IPS-18c (cell line): ENCODE results near the gene SIGLEC12.
"Not testable (repeated sequence)": the region's sequence is repeated elsewhere in the genome, so short reads cannot be mapped to it uniquely, and the experiment has no call there.

Experiments used
- H3K4me3 ChIP-seq: 2 replicates; pipeline ENCODE4 v1.7.0; 2013; ENCODE audit warnings: low read depth, mild to moderate bottlenecking, low read length, moderate library complexity; ENCODE audit not compliant: insufficient read depth
- H3K9me3 ChIP-seq: one replicate; pipeline ENCODE4 v1.6.1; 2013; ENCODE audit warnings: mild to moderate bottlenecking, low read length, moderate library complexity; ENCODE audit not compliant: control insufficient read depth, insufficient read depth

SIGLEC12 gene

DNA sequence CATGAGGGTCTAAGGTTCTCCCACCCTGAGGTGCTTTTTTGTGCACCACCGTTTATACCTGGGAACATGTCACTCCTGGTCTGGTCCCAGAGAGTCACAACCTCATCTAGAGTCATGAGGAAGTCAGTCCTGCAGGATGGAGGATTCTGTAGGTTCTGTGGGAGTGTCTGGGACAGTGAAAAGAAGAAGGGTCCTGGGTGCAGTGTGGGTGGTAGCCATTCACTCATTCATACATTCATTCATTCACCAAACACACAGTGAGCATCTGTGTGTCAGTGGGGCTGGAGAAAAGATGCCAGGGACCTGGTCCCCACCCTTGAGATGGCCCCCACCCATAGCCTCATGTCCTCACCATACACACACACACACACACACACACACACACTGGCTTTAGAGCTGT is 32.0 kb downstream of the SIGLEC12 start:
- H3K9me3 ChIP-seq, result no peaks in the 10 kb centered on the region

DNA sequence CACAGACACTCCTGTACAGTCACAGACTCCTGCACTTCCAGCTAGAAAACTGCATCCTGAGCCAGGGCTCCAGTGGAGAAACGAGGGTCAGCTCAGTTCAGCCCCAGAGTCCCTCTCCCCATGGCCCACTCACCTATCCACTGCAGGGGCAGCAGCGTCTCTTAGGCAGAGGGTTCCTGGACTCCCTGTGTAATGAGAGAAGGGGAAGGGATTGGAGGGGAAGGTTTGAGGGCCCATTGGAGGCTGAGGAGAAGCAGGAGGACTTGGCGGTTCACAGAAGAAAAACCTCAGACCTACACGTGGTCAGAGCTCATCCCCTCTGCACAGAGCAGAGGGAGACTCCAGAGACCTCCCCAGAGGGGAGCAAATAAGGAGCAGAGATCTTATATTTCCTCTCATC is 32.4 kb downstream of the SIGLEC12 start:
- no peak overlapping the region for H3K4me3 ChIP-seq
- H3K9me3 ChIP-seq, result no peaks in the 10 kb centered on the region

More for the DNA sequence above, 32.0 kb downstream of the SIGLEC12 start:
- H3K4me3 ChIP-seq, result no peak overlapping the region

DNA sequence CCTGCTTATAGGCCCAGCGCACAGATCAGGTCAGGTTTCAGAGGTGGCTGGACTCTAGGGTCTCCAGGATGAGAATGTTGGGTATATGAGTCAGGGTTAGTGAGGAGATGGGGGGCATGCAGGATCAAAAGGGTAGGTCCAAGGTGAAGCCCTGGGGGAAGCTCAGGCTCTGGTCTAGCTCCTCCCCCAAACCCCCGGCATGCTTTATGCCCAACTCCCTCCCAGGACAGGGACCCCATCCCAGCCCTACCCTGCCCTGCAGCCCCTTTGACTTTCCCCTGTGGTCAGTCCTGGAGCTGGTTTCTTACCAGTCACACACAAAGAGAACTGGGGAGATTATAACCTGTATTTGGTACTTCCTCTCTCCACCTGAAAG is 33.1 kb downstream of the SIGLEC12 start:
- Histone ChIP-seq H3K9me3 (no peaks in the 10 kb centered on the region), H3K4me3 (no peak overlapping the region)

DNA sequence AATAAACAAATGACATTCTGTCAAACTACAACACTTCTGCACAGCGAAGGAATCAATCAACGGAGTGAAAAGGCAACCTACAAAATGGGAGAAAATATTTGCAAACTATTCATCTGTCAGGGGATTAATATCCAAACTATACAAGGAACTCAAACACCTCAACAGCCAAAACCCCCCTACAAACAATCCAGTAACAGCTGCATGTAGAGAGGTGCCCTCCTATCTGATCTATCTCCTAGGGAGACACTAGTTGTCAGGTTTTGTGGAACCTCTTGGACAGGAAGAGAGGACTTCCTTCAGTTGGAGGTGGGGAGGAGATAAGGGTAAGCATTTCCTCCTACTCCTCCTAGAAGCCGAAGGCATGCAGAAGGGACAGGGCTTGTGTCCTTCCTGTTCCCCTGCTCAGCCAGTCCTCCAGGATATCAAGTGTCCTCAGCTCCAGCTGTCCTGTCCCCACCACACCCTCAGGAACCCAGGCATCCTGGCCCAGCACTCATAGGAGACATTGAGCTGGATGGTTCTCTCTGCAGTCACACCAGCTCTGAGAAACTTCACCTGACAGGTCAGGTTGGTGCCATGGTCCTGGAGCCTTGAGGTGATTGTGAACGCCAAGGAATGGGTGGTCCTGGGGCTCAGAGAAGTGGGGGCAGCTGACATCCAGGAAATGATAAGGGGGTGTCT is 33.6 kb downstream of the SIGLEC12 start:
- no peaks in the 10 kb centered on the region for H3K9me3 ChIP-seq
- no peak overlapping the region for H3K4me3 ChIP-seq

DNA sequence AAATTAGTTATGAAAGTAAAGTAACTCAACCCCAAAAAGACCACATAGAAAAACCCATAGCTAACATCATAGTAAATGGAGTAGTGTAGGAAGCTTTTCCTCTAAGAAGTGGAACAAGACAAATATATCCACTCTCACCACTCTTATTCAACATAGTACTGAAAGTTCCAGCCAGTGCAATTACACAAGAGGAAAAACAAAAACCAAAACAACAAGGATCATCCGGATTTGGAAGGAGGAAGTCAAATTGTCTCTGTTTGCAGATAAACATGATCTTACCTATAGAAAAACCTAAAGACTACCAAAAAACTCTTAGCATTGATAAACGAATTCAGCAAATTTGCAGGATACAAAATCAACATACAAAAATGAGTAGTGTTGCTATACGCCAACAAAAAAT is 34.9 kb downstream of the SIGLEC12 start:
- Histone ChIP-seq H3K9me3 (no peaks in the 10 kb centered on the region), H3K4me3 (no peak overlapping the region)

DNA sequence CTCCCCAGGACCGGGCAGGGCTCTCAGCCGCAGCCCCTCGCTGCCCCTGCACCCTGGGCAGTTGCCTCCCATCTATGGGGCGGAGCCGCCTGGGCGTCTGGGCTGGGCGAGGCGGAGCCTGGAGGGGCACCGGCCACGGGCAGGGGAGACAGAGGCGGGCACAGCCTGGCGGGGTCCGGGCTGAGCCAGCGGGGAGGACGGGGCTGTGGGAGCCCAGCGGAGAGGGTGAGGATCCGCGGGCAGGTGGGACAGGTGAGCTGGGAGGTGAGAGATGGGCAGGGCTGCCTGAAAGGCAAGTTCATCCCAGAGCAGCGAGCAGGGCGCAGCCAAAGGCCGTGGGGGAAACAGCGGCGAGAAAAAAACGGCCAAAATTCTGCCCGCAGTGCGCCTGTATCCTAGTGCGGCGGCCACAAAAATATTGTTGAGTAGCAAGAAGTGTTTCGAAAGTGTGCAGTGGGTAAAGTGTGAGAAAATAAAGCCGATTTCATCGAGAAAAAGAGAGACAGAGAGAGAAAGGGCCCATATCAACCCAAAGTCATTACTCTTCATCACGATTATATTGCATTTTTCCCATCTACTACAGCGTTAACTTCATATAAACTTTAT is 37.5 kb downstream of the SIGLEC12 start:
- not testable (repeated sequence) for H3K4me3 ChIP-seq, H3K9me3 ChIP-seq

DNA sequence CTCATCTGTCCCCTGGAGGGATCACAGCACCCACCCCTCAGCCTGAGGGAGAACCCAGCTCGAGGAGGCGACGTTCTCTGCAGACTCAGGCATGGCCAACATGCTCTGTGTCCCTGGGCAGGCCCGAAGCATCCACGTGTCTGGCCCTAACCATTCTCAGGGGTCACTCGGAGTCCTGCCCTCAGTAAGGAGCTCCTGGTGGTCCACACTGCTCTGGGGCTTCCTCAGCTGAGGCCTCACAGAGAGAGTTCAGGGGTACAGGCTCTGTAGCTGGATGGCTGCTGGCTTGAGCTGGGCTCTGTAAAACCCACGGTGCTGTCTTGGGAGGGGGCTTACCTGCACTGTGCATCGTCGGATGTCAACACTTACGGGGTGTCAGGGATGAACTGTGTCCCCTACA is 38.9 kb downstream of the SIGLEC12 start:
- H3K4me3 ChIP-seq, result no peak overlapping the region
- no peaks in the 10 kb centered on the region for H3K9me3 ChIP-seq

DNA sequence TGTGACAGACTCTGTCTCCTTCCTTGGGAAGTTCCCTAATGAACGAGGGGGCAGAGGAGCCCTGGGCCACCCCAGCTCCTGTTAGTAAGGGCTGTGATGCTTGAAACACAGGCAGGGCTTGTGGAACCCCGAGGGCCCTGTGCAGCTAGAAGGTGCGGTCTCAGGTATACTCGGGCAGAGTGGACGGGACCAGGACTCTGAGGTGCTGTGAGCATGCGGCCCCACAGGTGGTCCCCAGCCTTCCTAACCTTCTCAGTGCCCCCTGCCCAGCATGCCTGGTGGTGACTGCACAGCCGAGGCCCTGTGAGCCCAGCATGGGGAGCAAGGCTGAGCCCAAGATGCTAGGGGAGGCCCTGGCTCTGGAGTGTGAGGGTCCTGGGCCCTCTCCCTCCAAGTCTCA is 39.3 kb downstream of the SIGLEC12 start:
- Histone ChIP-seq H3K9me3 (no peaks in the 10 kb centered on the region), H3K4me3 (no peak overlapping the region)

DNA sequence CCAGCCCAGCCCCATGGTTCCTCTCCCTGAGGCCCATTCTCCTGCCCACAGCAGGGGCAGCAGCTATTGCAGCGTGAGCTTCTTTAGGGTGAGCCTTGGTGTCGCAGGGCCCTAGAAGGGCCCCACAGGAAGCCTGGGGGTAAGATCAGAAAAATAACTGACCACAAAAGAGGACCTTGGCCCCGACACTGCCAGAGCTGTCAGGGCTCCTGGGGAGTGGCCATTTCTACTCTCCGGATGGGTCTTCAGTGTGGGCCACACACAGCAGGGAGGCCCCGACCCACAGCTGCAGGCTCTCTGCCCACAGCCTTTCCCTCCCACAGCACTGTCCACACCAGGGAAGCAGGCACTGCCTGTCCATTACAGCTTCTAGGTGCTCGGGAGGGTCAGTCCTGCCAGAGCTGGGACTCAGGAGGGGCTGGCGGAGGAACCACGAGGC is 39.9 kb downstream of the SIGLEC12 start:
- no peak overlapping the region for H3K4me3 ChIP-seq
- no peaks in the 10 kb centered on the region for H3K9me3 ChIP-seq

DNA sequence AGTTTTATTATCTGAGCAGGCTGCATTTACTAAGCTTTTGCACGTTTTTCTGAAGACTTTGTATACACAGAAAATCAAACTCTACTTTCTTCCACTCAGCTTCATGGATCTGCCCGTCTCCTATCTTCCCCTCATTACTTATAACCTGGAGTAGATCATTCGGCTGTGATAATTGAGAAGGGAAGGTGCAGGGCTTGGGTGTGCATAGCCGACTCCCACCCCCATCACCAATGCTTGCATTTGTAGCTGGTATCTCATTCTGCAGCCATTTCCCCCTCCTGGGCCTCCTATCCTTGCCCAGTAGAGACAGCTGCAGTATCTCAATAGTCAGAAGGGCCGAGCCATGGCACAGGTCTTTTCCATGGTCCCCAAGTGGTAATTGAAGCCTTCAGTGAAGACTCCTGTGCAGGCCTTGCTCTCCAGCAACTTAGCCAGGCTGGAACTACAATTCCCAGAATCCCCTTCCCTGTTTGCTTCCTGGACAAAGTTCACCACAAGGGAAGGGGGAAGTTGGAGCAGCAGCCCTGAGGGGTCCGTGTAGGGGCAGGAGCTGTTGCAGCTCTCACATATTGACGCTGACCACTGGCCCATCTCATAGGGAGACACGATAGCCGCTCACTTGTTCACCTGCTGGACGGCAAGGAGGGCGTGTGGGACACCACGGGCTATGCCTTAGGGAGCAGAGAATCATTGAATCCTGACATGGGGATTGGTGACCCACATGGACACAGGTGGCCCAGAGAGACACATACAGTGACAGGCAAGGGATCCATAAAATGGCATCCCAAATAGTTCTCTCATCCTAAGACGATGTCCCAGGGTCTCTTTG is 41.2 kb downstream of the SIGLEC12 start:
- H3K4me3 ChIP-seq, result 0 out of 2 replicates have a peak overlapping the region, but pooled peaks have one; percentile 12
- no peaks in the 10 kb centered on the region for H3K9me3 ChIP-seq

DNA sequence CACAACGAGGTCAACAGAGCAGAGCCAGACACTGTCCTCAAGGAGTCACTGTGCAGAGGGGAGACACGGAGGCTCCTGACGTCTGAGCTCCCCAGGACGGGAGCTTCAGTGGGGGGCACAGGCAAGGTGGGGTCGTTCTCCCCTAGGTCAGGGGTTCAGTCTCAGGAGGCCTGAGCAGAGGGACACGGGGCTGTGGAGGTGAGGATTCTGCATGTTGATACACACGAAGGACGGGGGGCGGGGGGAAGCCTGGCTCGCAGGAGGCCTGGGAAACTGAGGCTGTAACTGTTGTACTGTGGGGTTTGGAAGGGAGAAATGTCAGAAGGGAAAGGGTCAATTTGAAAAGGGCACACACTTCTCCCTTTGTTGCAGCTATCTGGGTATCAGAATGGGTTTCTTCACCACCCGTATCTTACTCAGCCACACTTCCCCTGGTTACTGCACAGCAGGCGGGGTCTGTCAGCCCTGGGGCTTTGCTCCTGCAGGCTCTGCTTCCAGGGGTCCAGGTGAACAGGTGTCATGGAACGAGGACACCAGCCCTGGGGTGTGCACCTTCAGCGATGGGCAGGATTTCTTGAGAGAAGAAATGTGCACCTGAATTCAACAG is 42.6 kb downstream of the SIGLEC12 start:
- Histone ChIP-seq H3K4me3 (no peak overlapping the region), H3K9me3 (no peaks in the 10 kb centered on the region)

DNA sequence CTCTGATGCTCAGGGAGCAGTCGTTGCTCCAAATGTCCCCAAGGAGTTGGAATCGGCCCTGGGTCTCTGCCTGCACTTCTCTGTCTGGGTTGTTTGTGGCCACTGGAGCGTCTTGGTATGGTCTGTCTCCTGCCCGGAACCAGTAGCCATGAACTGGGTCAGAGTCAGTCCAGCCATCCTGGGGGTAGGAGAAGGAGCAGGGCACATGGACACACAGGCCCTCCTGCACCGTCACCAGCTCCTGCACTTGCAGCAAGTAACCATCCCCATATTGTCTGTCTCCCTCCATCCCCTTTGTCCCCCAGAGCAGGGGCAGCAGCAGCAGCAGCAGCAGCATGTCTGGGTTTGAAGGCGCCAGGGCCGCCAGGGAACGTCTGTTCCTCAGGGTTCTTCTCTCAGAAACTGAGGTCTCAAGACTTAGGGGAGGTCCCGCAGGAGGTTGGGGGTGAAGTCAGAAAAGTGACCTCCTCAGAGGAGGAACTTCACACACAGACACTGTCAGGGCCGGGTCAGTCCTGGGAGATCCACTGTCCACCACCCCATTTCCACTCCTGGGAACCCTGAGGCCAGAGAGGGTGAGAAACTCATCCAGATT is 43.5 kb downstream of the SIGLEC12 start, which contains the start of gene SIGLEC8:
Gene SIGLEC8, minus strand, starts transcription at position 404 of the 595 bp plus-strand sequence. Its CDS starts 67 bp downstream, at position 337.
- Histone ChIP-seq H3K9me3 (no peaks in the 10 kb centered on the region), H3K4me3 (no peak within 1 kb of the TSS)

DNA sequence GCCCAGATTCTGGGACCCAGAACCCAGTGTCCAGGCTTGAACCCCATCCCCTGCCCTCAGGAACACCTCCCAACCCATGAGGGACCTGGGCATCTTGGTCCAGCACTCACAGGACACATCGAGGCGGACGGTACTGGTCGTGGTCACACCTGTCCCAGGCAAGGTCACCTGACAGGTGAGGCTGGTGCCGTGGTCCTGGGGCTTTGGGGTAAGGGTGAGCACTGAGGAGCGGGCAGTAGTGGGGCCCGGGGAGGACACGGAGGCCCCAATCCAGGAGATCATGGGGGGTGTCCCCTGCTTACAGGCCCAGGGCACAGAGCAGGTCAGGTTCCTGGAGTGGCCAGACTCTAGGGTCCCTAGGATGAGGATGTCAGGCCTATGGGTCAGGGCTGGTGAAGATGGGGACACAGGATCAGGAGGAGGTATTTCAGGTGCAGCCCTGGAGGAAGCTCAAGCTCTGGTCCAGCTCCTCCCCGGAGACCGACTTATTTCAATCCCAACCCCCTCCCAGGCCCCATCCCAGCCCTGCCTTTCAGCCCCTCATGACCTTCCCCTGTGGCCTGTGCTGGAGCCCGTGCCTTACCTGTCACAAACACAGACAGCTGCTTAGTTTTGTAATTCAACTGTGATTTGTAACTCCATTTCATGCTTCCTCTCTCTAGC is 44.1 kb downstream of the SIGLEC12 start:
- Histone ChIP-seq H3K4me3 (no peak overlapping the region), H3K9me3 (no peaks in the 10 kb centered on the region)

DNA sequence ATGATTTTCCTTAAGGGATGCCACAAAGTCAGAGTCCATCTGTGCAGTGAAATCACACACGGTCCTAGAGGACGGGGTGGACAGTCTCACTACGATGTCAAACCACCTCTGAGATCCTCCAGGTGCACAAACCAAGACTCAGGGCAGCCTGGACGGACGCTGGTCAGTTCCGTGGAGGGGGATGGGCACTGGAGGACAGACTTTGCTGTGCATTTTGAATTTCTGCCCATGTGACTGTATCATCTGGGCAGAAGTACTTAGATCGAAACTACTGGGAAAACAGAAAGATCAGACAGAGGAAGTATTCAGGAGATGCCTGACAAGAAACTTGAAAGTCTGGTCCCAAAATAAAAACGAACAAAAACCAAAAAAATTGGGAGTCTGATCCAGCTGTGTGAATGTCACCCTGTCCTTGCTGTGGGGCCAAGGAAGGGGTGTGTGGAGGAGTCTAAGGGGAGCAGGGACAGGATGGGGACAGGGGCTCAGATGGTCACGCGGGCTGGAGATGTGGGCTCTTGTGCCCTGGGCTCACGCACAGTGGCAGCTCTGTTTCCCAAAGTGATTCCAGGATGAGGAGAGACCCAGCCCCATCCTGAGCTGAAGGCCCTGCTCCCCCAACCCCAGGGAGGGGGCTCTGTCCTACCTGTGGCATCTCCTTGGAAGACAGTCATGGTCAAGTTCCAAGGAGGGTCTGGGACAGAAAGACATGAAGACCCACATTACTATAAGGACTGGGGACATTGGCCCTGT is 44.9 kb downstream of the SIGLEC12 start:
- no peak overlapping the region for H3K4me3 ChIP-seq
- no peaks in the 10 kb centered on the region for H3K9me3 ChIP-seq

DNA sequence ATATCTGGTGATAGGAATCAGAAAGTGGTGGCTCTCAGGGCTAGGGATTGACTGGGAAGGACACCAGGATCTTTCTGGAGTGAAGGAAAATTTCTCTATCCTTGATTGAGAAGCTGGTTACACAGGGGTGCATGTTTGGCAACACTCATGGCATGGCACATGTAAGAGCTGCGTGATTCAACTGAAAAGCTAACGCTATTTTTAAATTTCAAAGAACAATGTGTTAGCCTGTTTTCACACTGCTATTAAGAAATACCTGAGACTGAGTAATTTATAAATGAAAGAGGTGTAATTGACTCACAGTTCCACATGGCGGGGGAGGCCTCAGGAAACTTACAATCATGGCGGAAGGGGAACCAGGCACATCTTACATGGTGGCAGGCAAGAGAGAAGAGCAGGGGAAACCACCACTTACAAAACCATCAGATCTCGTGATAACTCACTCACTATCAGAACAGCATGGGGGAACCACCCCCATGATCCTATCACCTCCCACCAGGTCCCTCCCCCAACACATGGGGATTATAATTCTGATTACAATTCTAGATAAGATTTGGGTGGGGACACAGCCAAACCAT is 50.8 kb downstream of the SIGLEC12 start:
- Histone ChIP-seq H3K9me3 (no peaks in the 10 kb centered on the region), H3K4me3 (no peak overlapping the region)
